Fibroblast of villous mesenchyme (primary cell): ENCODE results near the gene SUCLG2. TPM values are rescaled to one million over a fixed set of nuclear protein-coding genes. Genes with fewer than 3 reads are reported as not detected.

ENCODE experiments used
- DNase-seq: peaks from one replicate; pipeline ENCODE4 v3.0.0-alpha.2; 2010; ENCODE audit warnings: low read depth
- H3K4me3 ChIP-seq: 2 replicates; pipeline ENCODE4 v1.5.1; 2011; ENCODE audit warnings: low read depth, mild to moderate bottlenecking, low read length
- total RNA-seq: library from RNA; depleted of rRNA; stranded (reverse); fragments of >200 nt; gene quantifications from 2 replicates; pipeline ENCODE4 v1.2.3, GENCODE V29; 2012
- TF ChIP-seq, protein P1 (sequence below): IDR thresholded peaks from 2 replicates; pipeline ENCODE4 v1.5.1; 2012; ENCODE audit warnings: low read depth, mild to moderate bottlenecking, low read length; ENCODE audit not compliant: insufficient read depth

Gene SUCLG2
- total RNA-seq, 1 donor = 45.8 TPM

DNA sequence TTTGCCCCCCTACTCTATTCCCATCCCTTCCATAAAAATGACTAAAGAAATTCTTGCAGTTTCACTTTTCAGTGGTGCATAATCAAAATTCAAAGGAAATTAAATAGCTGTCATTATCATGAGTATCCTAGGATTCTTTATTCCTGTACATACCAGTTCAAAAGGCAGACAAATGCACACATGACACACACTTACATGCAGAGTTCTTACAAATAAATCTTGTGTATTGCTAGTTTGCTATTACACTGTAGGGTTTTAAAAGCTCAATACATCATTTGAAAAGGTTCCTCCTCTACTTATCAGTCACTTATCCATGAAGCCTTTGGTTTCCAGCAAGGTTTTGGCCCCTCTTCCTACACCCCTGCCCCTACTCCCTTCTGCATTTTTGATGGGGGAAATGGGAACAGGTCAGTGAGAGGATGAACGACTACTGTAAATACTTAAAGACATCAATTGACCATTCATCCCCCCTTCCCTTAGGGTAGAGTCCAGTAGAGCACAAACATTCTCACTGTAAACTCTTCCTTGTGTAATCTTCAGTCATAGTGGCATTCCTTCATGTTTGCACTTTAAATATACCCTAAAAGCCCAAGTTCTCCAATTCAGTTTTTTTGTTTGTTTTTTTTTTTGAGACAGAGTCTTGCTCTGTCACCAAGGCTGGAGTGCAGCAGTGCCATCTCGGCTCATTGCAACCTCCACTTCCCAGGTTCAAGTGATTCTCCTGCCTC, 92.6 kb downstream of the SUCLG2 start:
- H3K4me3 ChIP-seq = no peak overlapping the region
- no peak for DNase-seq
- TF ChIP-seq, protein P1, sequence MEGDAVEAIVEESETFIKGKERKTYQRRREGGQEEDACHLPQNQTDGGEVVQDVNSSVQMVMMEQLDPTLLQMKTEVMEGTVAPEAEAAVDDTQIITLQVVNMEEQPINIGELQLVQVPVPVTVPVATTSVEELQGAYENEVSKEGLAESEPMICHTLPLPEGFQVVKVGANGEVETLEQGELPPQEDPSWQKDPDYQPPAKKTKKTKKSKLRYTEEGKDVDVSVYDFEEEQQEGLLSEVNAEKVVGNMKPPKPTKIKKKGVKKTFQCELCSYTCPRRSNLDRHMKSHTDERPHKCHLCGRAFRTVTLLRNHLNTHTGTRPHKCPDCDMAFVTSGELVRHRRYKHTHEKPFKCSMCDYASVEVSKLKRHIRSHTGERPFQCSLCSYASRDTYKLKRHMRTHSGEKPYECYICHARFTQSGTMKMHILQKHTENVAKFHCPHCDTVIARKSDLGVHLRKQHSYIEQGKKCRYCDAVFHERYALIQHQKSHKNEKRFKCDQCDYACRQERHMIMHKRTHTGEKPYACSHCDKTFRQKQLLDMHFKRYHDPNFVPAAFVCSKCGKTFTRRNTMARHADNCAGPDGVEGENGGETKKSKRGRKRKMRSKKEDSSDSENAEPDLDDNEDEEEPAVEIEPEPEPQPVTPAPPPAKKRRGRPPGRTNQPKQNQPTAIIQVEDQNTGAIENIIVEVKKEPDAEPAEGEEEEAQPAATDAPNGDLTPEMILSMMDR = no peak

GRCh38 chr3:67561266-67561665, 93.1 kb downstream of the SUCLG2 start:
- DNase-seq = no peak
- H3K4me3 ChIP-seq = no peak overlapping the region
- TF ChIP-seq, protein P1 = no peak

- no peak for DNase-seq
- H3K4me3 ChIP-seq = no peak overlapping the region
- TF ChIP-seq, protein P1 = no peak
These were observed 95.3 kb downstream of the SUCLG2 start for GRCh38 chr3:67559029-67559605.

GRCh38 chr3:67558426-67558825, 96.0 kb downstream of the SUCLG2 start:
- TF ChIP-seq, protein P1 = no peak
- H3K4me3 ChIP-seq = no peak overlapping the region
- DNase-seq = peak; percentile 55

GRCh38 chr3:67557848-67558355, 96.5 kb downstream of the SUCLG2 start:
- no peak overlapping the region for H3K4me3 ChIP-seq
- TF ChIP-seq, protein P1 = no peak
- no peak for DNase-seq

DNA sequence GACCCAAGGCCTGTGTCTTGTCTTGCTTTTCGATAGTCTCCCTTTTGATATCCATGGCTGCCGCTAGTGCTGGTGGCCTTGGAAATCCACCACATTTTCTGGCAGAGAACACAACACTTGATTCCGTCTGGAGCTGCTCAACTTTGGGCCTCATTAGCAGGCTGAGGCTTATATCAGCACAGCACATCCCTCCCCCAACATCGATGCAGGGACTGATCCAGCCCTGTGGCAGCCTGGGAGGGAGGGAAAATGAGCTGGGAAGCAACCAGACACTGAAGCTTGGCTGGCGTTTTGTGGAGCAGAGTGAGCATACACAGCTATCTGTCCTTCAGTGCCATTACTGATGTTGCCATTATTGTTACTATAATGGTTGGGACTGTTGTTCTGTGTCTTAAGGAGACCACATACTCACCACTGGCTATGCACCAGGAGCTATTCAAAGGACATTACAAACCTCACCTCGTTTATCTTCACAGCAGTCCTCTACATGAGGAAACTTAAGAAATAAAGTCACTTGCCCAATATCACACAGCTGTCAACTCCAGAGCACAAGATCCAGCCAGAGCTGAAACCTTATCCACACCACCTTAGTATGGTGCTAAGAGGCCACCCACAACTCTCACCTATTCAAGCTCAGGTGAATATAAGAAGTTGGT, 102.9 kb downstream of the SUCLG2 start:
- TF ChIP-seq, protein P1 = no peak
- no peak for DNase-seq
- no peak overlapping the region for H3K4me3 ChIP-seq
